GM12878 (cell line): ENCODE measurements around the gene RWDD2A.

Source experiments
- EZH2 ChIP-seq: IDR thresholded peaks from 2 replicates; pipeline ENCODE4 v1.6.1; 2012; ENCODE audit warnings: low read depth, mild to moderate bottlenecking, control low read depth, inconsistent platforms, low read length, borderline replicate concordance; ENCODE audit not compliant: control insufficient read depth
- GABPA ChIP-seq: IDR thresholded peaks from 2 replicates; pipeline ENCODE4 v1.6.1; 2014; ENCODE audit warnings: antibody characterized with exemption, low read depth, mild to moderate bottlenecking, inconsistent platforms
- JUND ChIP-seq: IDR thresholded peaks from 2 replicates; pipeline ENCODE4 v1.6.1; 2012; ENCODE audit warnings: low read depth, mild to moderate bottlenecking, low read length, improper control_type of control experiment, moderate library complexity
- MXI1 ChIP-seq: fragments of 150-350 bp; IDR thresholded peaks from 2 replicates; pipeline ENCODE4 v1.6.1; 2011; ENCODE audit warnings: low read depth, mild to moderate bottlenecking, inconsistent platforms, low read length, improper control_type of control experiment
- NR2C2 ChIP-seq: IDR thresholded peaks from 2 replicates; pipeline ENCODE4 v1.6.1; 2011; ENCODE audit warnings: borderline replicate concordance, low read depth; ENCODE audit not compliant: control insufficient read depth, insufficient read length
- PAX5 ChIP-seq: IDR thresholded peaks from 2 replicates; pipeline ENCODE4 v1.6.1; 2011; ENCODE audit warnings: low read depth, low read length, borderline replicate concordance
- RCOR1 ChIP-seq: conservative IDR thresholded peaks from 2 replicates; pipeline ENCODE4 v1.6.1; 2012; ENCODE audit warnings: low read depth, low read length, improper control_type of control experiment
- SIN3A ChIP-seq: IDR thresholded peaks from 2 replicates; pipeline ENCODE4 v1.6.1; 2012; ENCODE audit warnings: low read depth, low read length, improper control_type of control experiment
- SP1 ChIP-seq: IDR thresholded peaks from one replicate; pipeline ENCODE4 v1.6.1; 2011; ENCODE audit warnings: low read depth, low read length
- SREBF2 ChIP-seq: IDR thresholded peaks from 2 replicates; pipeline ENCODE4 v1.6.1; 2012; ENCODE audit warnings: mild to moderate bottlenecking, low read length
- SRF ChIP-seq, 2 experiments: IDR thresholded peaks; 2 replicates each; pipeline ENCODE4 v1.6.1; 2011; ENCODE audit warnings: low read depth in 2 of 2, low read length in 2 of 2, mild to moderate bottlenecking in 1 of 2, moderate library complexity in 1 of 2
- TARDBP ChIP-seq: IDR thresholded peaks from 2 replicates; pipeline ENCODE4 v1.6.1; 2016; ENCODE audit warnings: borderline replicate concordance
- ZNF274 ChIP-seq: IDR thresholded peaks from one replicate; pipeline ENCODE4 v1.8.0; 2011; ENCODE audit not compliant: insufficient read length, insufficient read depth
- TF ChIP-seq, protein P1 (sequence below), 3 experiments: IDR thresholded peaks in 2 of 3; conservative IDR thresholded peaks in 1 of 3; 2 replicates each; pipeline ENCODE4 v1.5.1; 2011; ENCODE audit warnings: low read depth in 3 of 3, low read length in 3 of 3, mild to moderate bottlenecking in 3 of 3, control low read depth in 2 of 3, moderate library complexity in 2 of 3, inconsistent platforms in 1 of 3, mixed read lengths in 1 of 3; ENCODE audit not compliant: control insufficient read depth in 2 of 3, insufficient read depth in 1 of 3; ENCODE audit errors: extremely low read depth in 1 of 3

DNA sequence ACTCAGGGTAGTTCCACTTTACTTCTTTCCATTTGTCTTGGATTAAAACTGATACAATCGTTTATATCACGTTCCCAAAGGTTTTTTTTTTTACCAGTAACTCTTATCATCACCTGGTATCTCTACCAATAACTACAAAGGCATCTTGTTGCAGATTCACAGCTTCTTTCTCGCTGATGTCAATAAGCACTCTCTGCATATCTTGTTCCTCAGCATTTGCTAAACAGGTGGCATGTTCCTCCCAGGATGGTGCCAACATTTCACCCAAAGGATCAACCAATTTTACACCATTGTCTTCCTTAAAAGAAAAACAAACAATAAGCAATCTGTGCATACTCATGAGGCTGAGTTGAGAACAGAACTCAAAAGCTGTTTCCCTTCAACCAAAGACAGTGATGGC lies 4.7 kb upstream of the RWDD2A start:
- TF ChIP-seq RCOR1: no peak
- no peak for TF ChIP-seq ZNF274
- no peak for TF ChIP-seq SREBF2
- TF ChIP-seq SP1: no peak
- TF ChIP-seq, protein P1, sequence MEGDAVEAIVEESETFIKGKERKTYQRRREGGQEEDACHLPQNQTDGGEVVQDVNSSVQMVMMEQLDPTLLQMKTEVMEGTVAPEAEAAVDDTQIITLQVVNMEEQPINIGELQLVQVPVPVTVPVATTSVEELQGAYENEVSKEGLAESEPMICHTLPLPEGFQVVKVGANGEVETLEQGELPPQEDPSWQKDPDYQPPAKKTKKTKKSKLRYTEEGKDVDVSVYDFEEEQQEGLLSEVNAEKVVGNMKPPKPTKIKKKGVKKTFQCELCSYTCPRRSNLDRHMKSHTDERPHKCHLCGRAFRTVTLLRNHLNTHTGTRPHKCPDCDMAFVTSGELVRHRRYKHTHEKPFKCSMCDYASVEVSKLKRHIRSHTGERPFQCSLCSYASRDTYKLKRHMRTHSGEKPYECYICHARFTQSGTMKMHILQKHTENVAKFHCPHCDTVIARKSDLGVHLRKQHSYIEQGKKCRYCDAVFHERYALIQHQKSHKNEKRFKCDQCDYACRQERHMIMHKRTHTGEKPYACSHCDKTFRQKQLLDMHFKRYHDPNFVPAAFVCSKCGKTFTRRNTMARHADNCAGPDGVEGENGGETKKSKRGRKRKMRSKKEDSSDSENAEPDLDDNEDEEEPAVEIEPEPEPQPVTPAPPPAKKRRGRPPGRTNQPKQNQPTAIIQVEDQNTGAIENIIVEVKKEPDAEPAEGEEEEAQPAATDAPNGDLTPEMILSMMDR (IDR thresholded peaks at IDR 0.05 in 2 of 3, conservative IDR thresholded peaks at IDR 0.05 in 1 of 3; ENCODE audit: control insufficient read depth in 2 of 3, extremely low read depth in 1 of 3, insufficient read depth in 1 of 3, low read depth in 3 of 3, low read length in 3 of 3): no peak
- TF ChIP-seq NR2C2: no peak
- TF ChIP-seq PAX5: no peak
- no peak for TF ChIP-seq MXI1
- TF ChIP-seq GABPA: no peak
- TF ChIP-seq SIN3A: no peak
- TF ChIP-seq EZH2: no peak
- TF ChIP-seq SRF (IDR thresholded peaks at IDR 0.05; ENCODE audit: low read depth in 2 of 2, low read length in 2 of 2): no peak
- no peak for TF ChIP-seq JUND
- TF ChIP-seq TARDBP: no peak
